Measurements from ENCODE around the gene GPBP1L1. TPM values are rescaled to one million over a fixed set of nuclear protein-coding genes. Genes with fewer than 3 reads are reported as not detected.

GPBP1L1 gene
- total and polyA plus RNA-seq, 9 of the 15 experiments (the other 6 are each of a cell fraction or from before 2014, with no cell fraction given), result 86.0 to 216 (median 138) TPM

DNA sequence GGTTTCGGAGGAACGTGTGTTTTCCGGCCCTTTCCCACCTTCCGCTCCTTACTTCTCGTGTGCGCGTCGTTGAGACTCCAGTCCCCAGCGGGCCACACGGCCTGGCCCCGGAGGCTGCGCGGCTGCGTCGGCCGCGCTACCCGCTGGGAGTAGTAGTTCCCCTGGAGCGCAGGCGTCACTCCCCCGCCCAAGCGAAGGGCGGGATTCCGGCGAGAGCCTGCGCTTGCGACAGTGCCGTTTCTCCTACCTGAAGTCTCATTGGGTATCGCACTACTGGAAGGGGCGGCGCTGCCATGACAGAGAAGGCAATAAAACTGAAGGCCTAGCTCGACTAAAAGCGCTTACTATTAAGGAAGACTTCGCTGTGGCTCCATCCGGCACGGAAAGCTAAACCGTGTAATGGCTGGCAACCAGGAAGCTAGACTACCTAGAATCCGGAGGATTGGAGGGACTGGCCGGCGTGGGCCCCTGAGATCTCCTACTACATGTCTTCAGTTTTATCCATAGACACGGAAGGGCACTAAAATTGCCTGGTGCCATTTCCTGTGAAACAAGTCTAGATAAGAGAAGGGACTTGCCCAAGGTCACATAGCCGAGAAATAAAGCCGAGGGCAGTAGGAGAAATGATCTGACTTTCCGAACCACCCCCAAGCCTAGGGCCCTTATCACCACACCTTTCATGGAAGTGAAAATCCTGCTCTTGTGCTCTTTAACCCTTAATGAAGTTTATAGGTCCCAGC, 851 bp upstream of the GPBP1L1 start (continued):
- TF ChIP-seq ZBTB17 (CRISPR knock-in tag; IDR thresholded peaks at IDR 0.05) (no peak), XRCC5 (IDR thresholded peaks at IDR 0.05; ENCODE audit: low read depth, low read length) (0 out of 2 replicates have a peak, but pooled peaks have one; percentile 59), ZMIZ1 (IDR thresholded peaks at IDR 0.05; ENCODE audit: low read depth in 2 of 2, low read length in 2 of 2) (peak in 1 of 2 experiments; percentile 75; a peak in 1 of 4 replicates), HDAC8 (tag; IDR thresholded peaks at IDR 0.05) (no peak; the same call in 1 of the 2 replicates), ZNF384 (IDR thresholded peaks at IDR 0.05; ENCODE audit: low read depth, low read length) (0 out of 2 replicates have a peak, but pooled peaks have one; percentile 5), CBX8 (IDR thresholded peaks at IDR 0.05; ENCODE audit: borderline replicate concordance, extremely low read depth, low read depth, low read length, poor library complexity, severe bottlenecking) (no peak), ZNF121 (CRISPR knock-in tag; conservative IDR thresholded peaks at IDR 0.05) (no peak), FOSL1 (tag; conservative IDR thresholded peaks at IDR 0.05) (no peak), CHD2 (IDR thresholded peaks at IDR 0.05; ENCODE audit: low read depth, low read length) (0 out of 2 replicates have a peak, but pooled peaks have one; percentile 48), RFX5 (IDR thresholded peaks at IDR 0.05; ENCODE audit: low read depth, low read length) (no peak), ZNF174 (CRISPR knock-in tag; IDR thresholded peaks at IDR 0.05) (0 out of 2 replicates have a peak, but pooled peaks have one; percentile 23), ZFP36 (IDR thresholded peaks at IDR 0.05; ENCODE audit: low read depth, low read length, partially characterized antibody) (no peak), ETV5 (CRISPR knock-in tag; IDR thresholded peaks at IDR 0.05; ENCODE audit: low read depth) (peak; percentile 46; the same call in 1 of the 2 replicates), ZNF212 (CRISPR knock-in tag; IDR thresholded peaks at IDR 0.05) (peak; percentile 42; the same call in 1 of the 2 replicates), NONO (IDR thresholded peaks at IDR 0.05; ENCODE audit: low read depth in 2 of 2, low read length in 1 of 2) (peak in 1 of 2 experiments; percentile 18; a peak in 2 of 4 replicates), RFX1 (IDR thresholded peaks at IDR 0.05) (no peak; the same call in 1 of the 2 replicates), NKRF (IDR thresholded peaks at IDR 0.05; ENCODE audit: borderline replicate concordance) (peak; percentile 25; the same call in 1 of the 2 replicates), RB1 (IDR thresholded peaks at IDR 0.05; ENCODE audit: low read depth) (peak; percentile 70; the same call in 1 of the 2 replicates)
- TF ChIP-seq, protein P1, sequence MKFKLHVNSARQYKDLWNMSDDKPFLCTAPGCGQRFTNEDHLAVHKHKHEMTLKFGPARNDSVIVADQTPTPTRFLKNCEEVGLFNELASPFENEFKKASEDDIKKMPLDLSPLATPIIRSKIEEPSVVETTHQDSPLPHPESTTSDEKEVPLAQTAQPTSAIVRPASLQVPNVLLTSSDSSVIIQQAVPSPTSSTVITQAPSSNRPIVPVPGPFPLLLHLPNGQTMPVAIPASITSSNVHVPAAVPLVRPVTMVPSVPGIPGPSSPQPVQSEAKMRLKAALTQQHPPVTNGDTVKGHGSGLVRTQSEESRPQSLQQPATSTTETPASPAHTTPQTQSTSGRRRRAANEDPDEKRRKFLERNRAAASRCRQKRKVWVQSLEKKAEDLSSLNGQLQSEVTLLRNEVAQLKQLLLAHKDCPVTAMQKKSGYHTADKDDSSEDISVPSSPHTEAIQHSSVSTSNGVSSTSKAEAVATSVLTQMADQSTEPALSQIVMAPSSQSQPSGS (CRISPR knock-in tag; IDR thresholded peaks at IDR 0.05), result no peak

All from K562 (cell line).